ENCODE results near the gene MRPS23.

- no peak for TF ChIP-seq EZH2 (IDR thresholded peaks at IDR 0.05; ENCODE audit: insufficient read depth, poor library complexity, severe bottlenecking)
- TF ChIP-seq EZH2phosphoT487 (IDR thresholded peaks at IDR 0.05; ENCODE audit: insufficient read depth, low read depth): no peak
Observed at GRCh38 chr17:57881783-57882351, 32.0 kb upstream of the MRPS23 start.
